Uterus (tissue), 4 donors: ENCODE measurements around the gene ZNF335. TPM values are rescaled to one million over a fixed set of nuclear protein-coding genes. Genes with fewer than 3 reads are reported as not detected.

Source experiments
- DNase-seq, 2 donors: peaks; one replicate each; pipeline ENCODE4 v3.0.0-alpha.2; 2019 to 2020
- H3K27ac ChIP-seq, 2 donors: fragments of 200-600 bp; sonication (generic); 1 replicate in 1 of 2; 2 replicates in 1 of 2; pipeline ENCODE4 v1.5.1; 2016 to 2018
- H3K27me3 ChIP-seq, 2 donors: fragments of 200-600 bp; sonication (generic); one replicate each; pipeline ENCODE4 v1.5.1; 2018 to 2019; ENCODE audit warnings: control low read depth in 1 of 2
- H3K36me3 ChIP-seq, 2 donors: fragments of 200-600 bp; sonication (generic); one replicate each; pipeline ENCODE4 v1.5.1; 2019; ENCODE audit warnings: control low read depth in 1 of 2
- H3K4me1 ChIP-seq, 2 donors: fragments of 200-600 bp; sonication (generic); one replicate each; pipeline ENCODE4 v1.5.1; 2018 to 2019; ENCODE audit warnings: control low read depth in 1 of 2
- H3K4me3 ChIP-seq, 2 donors: fragments of 200-600 bp; sonication (generic); 1 replicate in 1 of 2; 2 replicates in 1 of 2; pipeline ENCODE4 v1.5.1; 2018 to 2019; ENCODE audit warnings: mild to moderate bottlenecking in 1 of 2
- H3K9me3 ChIP-seq, 2 donors: fragments of 200-600 bp; sonication (generic); one replicate each; pipeline ENCODE4 v1.5.1; 2019; ENCODE audit warnings: control low read depth in 1 of 2
- POLR2A ChIP-seq, 2 donors: fragments of 450-650 bp; IDR thresholded peaks; one replicate each; pipeline ENCODE4 v1.6.1; 2016; ENCODE audit warnings: antibody characterized with exemption in 2 of 2, mild to moderate bottlenecking in 1 of 2, moderate library complexity in 1 of 2
- intact Hi-C: fragments of 100-400 bp; cut with DNase I; formaldehyde crosslinking; loops from one replicate; pipeline ENCODE4 v1.15.1; 2023; ENCODE audit warnings: low total_unique reads
- total RNA-seq, 4 donors: library from RNA; depleted of rRNA in 3 of 4; stranded (reverse); fragments of >200 nt in 3 of 4; gene quantifications; one replicate each; pipeline versions ENCODE4 v1.1.0 to v1.2.4, GENCODE V29; 2014 to 2023
- TF ChIP-seq, protein P1 (sequence below), 4 experiments: fragments of 200-600 bp in 2 of 4; fragments of 450-650 bp in 2 of 4; sonication (generic) in 2 of 4; IDR thresholded peaks; one replicate each; pipeline ENCODE4 v1.5.1; 2016 to 2019; ENCODE audit warnings: antibody characterized with exemption in 4 of 4, mild to moderate bottlenecking in 2 of 4, moderate library complexity in 1 of 4
- donor health status: DM: yes; HTN: yes; CAD: no.

Gene ZNF335, protein sequence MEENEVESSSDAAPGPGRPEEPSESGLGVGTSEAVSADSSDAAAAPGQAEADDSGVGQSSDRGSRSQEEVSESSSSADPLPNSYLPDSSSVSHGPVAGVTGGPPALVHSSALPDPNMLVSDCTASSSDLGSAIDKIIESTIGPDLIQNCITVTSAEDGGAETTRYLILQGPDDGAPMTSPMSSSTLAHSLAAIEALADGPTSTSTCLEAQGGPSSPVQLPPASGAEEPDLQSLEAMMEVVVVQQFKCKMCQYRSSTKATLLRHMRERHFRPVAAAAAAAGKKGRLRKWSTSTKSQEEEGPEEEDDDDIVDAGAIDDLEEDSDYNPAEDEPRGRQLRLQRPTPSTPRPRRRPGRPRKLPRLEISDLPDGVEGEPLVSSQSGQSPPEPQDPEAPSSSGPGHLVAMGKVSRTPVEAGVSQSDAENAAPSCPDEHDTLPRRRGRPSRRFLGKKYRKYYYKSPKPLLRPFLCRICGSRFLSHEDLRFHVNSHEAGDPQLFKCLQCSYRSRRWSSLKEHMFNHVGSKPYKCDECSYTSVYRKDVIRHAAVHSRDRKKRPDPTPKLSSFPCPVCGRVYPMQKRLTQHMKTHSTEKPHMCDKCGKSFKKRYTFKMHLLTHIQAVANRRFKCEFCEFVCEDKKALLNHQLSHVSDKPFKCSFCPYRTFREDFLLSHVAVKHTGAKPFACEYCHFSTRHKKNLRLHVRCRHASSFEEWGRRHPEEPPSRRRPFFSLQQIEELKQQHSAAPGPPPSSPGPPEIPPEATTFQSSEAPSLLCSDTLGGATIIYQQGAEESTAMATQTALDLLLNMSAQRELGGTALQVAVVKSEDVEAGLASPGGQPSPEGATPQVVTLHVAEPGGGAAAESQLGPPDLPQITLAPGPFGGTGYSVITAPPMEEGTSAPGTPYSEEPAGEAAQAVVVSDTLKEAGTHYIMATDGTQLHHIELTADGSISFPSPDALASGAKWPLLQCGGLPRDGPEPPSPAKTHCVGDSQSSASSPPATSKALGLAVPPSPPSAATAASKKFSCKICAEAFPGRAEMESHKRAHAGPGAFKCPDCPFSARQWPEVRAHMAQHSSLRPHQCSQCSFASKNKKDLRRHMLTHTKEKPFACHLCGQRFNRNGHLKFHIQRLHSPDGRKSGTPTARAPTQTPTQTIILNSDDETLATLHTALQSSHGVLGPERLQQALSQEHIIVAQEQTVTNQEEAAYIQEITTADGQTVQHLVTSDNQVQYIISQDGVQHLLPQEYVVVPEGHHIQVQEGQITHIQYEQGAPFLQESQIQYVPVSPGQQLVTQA (N-terminal part only)
- 10 to 100 TPM; 14.9 to 40.0 (median 29.0) TPM for total RNA-seq

- no peaks in the 10 kb centered on the region for H3K9me3 ChIP-seq
- peak; percentile 94 to 96 for DNase-seq
- H3K36me3 ChIP-seq = no peaks in the 10 kb centered on the region
- H3K4me1 ChIP-seq = peaks cover 0 to 11% of the 10 kb centered on the region in 2 donors
- no peaks in the 10 kb centered on the region for H3K27me3 ChIP-seq
- peak within 1 kb of the TSS; percentile 59 to 93 for H3K4me3 ChIP-seq
- intact Hi-C loops = no loop called here
- H3K27ac ChIP-seq = peak within 1 kb of the TSS; percentile 97 to 99
- TF ChIP-seq, protein P1, sequence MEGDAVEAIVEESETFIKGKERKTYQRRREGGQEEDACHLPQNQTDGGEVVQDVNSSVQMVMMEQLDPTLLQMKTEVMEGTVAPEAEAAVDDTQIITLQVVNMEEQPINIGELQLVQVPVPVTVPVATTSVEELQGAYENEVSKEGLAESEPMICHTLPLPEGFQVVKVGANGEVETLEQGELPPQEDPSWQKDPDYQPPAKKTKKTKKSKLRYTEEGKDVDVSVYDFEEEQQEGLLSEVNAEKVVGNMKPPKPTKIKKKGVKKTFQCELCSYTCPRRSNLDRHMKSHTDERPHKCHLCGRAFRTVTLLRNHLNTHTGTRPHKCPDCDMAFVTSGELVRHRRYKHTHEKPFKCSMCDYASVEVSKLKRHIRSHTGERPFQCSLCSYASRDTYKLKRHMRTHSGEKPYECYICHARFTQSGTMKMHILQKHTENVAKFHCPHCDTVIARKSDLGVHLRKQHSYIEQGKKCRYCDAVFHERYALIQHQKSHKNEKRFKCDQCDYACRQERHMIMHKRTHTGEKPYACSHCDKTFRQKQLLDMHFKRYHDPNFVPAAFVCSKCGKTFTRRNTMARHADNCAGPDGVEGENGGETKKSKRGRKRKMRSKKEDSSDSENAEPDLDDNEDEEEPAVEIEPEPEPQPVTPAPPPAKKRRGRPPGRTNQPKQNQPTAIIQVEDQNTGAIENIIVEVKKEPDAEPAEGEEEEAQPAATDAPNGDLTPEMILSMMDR (IDR thresholded peaks at IDR 0.05) = peak; percentile 34 to 76 (median 51)
- peak; percentile 73 to 78 for TF ChIP-seq POLR2A (IDR thresholded peaks at IDR 0.05)
Measured at GRCh38 chr20:45971675-45972499, at the start of gene ZNF335. TSS of gene ZNF335 (minus strand) at chr20:45972203. CDS start at chr20:45971410, 793 bp downstream.

- H3K4me1 ChIP-seq = no peaks in the 10 kb centered on the region
- H3K36me3 ChIP-seq = no peaks in the 10 kb centered on the region
- TF ChIP-seq, protein P1 (IDR thresholded peaks at IDR 0.05) = no peak
- TF ChIP-seq POLR2A (IDR thresholded peaks at IDR 0.05) = no peak
- H3K27me3 ChIP-seq = peaks cover 15 to 24% of the 10 kb centered on the region in 2 donors
- no peak overlapping the region for H3K4me3 ChIP-seq
- no peak for DNase-seq
- no peak overlapping the region for H3K27ac ChIP-seq
- intact Hi-C loops = no loop called here
- no peaks in the 10 kb centered on the region for H3K9me3 ChIP-seq
Measured at GRCh38 chr20:46020555-46020954, 48.6 kb upstream of the ZNF335 start.

DNA sequence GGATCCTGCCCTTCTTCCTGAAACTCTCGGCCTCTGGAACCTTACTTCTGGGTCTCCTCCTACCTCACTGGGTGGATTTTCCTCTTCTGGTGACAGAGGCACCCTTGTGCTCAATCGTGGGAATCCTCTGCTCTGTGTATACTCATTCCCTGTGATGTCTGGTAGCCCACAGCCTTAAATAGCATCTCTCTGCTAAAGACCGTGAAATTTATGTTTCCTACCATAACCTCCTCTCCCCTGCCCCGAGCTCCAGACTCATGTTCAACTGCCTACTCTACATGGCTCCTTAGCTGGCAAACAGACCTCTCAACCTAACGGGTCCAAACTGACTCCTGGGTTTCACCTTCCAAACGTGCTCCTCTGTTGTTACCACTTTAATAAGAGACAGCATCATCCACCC, 46.6 kb upstream of the ZNF335 start:
- H3K9me3 ChIP-seq = no peaks in the 10 kb centered on the region
- no peak overlapping the region for H3K4me3 ChIP-seq
- TF ChIP-seq, protein P1 (IDR thresholded peaks at IDR 0.05) = no peak
- TF ChIP-seq POLR2A (IDR thresholded peaks at IDR 0.05) = no peak
- H3K36me3 ChIP-seq = no peaks in the 10 kb centered on the region
- H3K27me3 ChIP-seq = peaks cover 15 to 28% of the 10 kb centered on the region in 2 donors
- no peaks in the 10 kb centered on the region for H3K4me1 ChIP-seq
- intact Hi-C loops = no loop called here
- DNase-seq = no peak
- H3K27ac ChIP-seq = no peak overlapping the region

DNA sequence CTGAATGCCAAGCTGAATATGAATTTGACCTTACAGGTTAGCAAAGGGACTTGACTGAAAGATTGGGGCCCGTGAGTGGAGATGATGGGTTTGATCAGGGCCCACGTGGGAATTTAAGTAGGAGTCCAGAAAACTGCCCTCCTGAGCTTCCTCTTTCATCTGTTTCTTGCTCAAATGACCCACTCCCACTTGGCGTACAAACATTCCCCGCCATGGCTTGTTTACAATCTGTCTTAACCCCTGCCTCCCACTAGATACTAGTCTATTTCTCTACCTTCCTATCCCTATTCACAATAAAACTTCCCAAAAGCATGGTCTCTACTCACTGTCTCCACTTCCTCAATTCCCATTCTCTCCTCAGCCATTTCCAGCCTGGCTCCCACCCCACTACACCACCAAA, 46.1 kb upstream of the ZNF335 start:
- H3K4me3 ChIP-seq = no peak overlapping the region
- no peak overlapping the region for H3K27ac ChIP-seq
- DNase-seq = no peak
- H3K4me1 ChIP-seq = no peaks in the 10 kb centered on the region
- H3K9me3 ChIP-seq = no peaks in the 10 kb centered on the region
- no peak for TF ChIP-seq POLR2A (IDR thresholded peaks at IDR 0.05)
- TF ChIP-seq, protein P1 (IDR thresholded peaks at IDR 0.05) = no peak
- no peaks in the 10 kb centered on the region for H3K36me3 ChIP-seq
- H3K27me3 ChIP-seq = peaks cover 19 to 32% of the 10 kb centered on the region in 2 donors
- intact Hi-C loops = no loop called here
